Embryonic facial prominence (tissue), 1 donor: ENCODE data around the gene ACCSL.

ENCODE experiments used
- DNase-seq: peaks from one replicate; pipeline ENCODE4 v3.0.0-alpha.2; 2016; ENCODE audit errors: extremely low spot score

The ACCSL gene

GRCh38 chr11:44057340-44057739, 9.6 kb downstream of the ACCSL start:
- DNase-seq: no peak

GRCh38 chr11:44058275-44058674, 10.5 kb downstream of the ACCSL start:
- no peak for DNase-seq

- no peak for DNase-seq
Observed at GRCh38 chr11:44065161-44065661, 17.4 kb downstream of the ACCSL start.

- peak; percentile 79 for DNase-seq
Observed at GRCh38 chr11:44065841-44066731, 18.3 kb downstream of the ACCSL start, which contains the start of gene ACCS. Gene ACCS (plus strand): TSS chr11:44066270. CDS start chr11:44067628, 1,358 bp downstream.

GRCh38 chr11:44066732-44067141, 19.0 kb downstream of the ACCSL start:
- no peak for DNase-seq

- no peak for DNase-seq
Observed at GRCh38 chr11:44067266-44067665, 19.5 kb downstream of the ACCSL start.

GRCh38 chr11:44068180-44068579, 20.4 kb downstream of the ACCSL start:
- DNase-seq: no peak

- DNase-seq: no peak
Observed at GRCh38 chr11:44071157-44071556, 23.4 kb downstream of the ACCSL start.

GRCh38 chr11:44072757-44073658, 25.2 kb downstream of the ACCSL start:
- DNase-seq: no peak

- no peak for DNase-seq
Observed at GRCh38 chr11:44078794-44079193, 31.0 kb downstream of the ACCSL start.

- no peak for DNase-seq
Observed at GRCh38 chr11:44079376-44079775, 31.6 kb downstream of the ACCSL start.

GRCh38 chr11:44080951-44081350, 33.2 kb downstream of the ACCSL start:
- no peak for DNase-seq

GRCh38 chr11:44082645-44083044, 34.9 kb downstream of the ACCSL start:
- no peak for DNase-seq

- DNase-seq: no peak
Observed at GRCh38 chr11:44083433-44083832, 35.7 kb downstream of the ACCSL start.

GRCh38 chr11:44083906-44084305, 36.1 kb downstream of the ACCSL start:
- DNase-seq: no peak

GRCh38 chr11:44085330-44085729, 37.5 kb downstream of the ACCSL start:
- no peak for DNase-seq

- no peak for DNase-seq
Observed at GRCh38 chr11:44088377-44088776, 40.6 kb downstream of the ACCSL start.

GRCh38 chr11:44088871-44089270, 41.1 kb downstream of the ACCSL start:
- DNase-seq: no peak

GRCh38 chr11:44090539-44090938, 42.8 kb downstream of the ACCSL start:
- DNase-seq: no peak

- peak; percentile 45 for DNase-seq
Observed at GRCh38 chr11:44094260-44094868, 46.6 kb downstream of the ACCSL start.

GRCh38 chr11:44095506-44096359, 48.0 kb downstream of the ACCSL start, which contains the start of gene EXT2:
Gene EXT2 (plus strand): TSS chr11:44095678. CDS start chr11:44107713, 12,035 bp downstream.
- peak; percentile 48 for DNase-seq
